ENCODE measurements around the gene SSBP2.

DNA sequence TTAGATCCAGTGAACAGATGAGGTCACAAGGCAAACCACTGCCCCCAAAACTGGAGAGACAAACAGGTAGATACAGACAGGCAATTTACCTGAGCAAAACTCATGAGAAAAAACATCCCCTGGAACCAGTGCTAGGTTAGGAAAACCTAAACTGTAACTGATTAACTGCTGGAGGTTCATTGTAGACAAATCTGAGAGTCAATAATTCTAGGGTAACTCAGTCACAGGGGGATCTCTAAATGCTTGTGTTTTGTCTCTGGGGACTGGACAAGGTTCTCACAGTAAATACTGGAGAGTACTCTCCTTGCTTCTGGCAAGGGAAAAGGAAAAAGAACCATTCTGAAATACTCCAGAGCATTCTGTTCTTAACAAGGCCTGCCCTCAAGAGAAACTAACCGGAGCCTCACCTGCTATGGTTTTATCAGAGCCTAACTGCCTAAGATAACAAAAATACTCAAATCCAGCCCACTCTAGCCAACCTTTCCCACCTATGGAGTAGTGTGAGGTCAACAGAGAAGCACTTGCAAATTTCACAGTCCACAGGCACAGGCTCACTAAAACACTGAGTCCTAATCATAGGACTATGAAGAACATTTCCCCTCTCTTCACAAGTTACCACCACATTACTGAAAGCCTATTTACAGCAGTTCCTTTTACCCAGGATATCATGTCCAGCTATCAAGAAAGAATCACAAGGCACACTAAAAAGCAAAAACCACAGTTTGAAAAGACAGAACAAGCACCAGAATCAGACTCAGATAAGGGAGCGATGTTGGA lies 217.1 kb downstream of the SSBP2 start:
- TF ChIP-seq POLR2AphosphoS5 (IDR thresholded peaks at IDR 0.05; ENCODE audit: low read depth, low read length), result no peak
- no peak for TF ChIP-seq POLR2A (IDR thresholded peaks at IDR 0.05; ENCODE audit: low read depth, low read length)

Data from GM12892 (cell line).